ENCODE results near the gene LPCAT2. TPM values are rescaled to one million over a fixed set of nuclear protein-coding genes. Genes with fewer than 3 reads are reported as not detected.
A peak's percentile ranks its signal among the peaks of the same experiment; 100 is the strongest.

The LPCAT2 gene
- total RNA-seq (2014; rRNA removed; shearing (Covaris generic); ENCODE audit: low replicate concordance) = not detected in 2 replicates

GRCh38 chr16:55508941-55509931, at the start of gene LPCAT2:
TSS of gene LPCAT2 (plus strand) at chr16:55509072. CDS start at chr16:55509182, 110 bp downstream.
- Histone ChIP-seq H3K36me3 (peaks cover 11% of the 10 kb centered on the region), H3K9me3 (peaks cover 15% of the 10 kb centered on the region), H3K27me3 (no peaks in the 10 kb centered on the region), H3K4me3 (no peak within 1 kb of the TSS)
- DNase-seq = no peak

- H3K36me3 ChIP-seq = no peaks in the 10 kb centered on the region
- DNase-seq = no peak
- no peaks in the 10 kb centered on the region; the same call in 1 of the 2 replicates for H3K27me3 ChIP-seq
- H3K9me3 ChIP-seq = no peaks in the 10 kb centered on the region
- H3K4me3 ChIP-seq = no peak overlapping the region
These were observed 46.6 kb upstream of the LPCAT2 start for GRCh38 chr16:55462241-55462640.

- no peak for DNase-seq
- H3K36me3 ChIP-seq = no peaks in the 10 kb centered on the region
- no peak overlapping the region for H3K4me3 ChIP-seq
- H3K9me3 ChIP-seq = no peaks in the 10 kb centered on the region
- no peaks in the 10 kb centered on the region; the same call in 1 of the 2 replicates for H3K27me3 ChIP-seq
These were observed 44.5 kb upstream of the LPCAT2 start for GRCh38 chr16:55464375-55464774.

GRCh38 chr16:55465077-55465896, 43.6 kb upstream of the LPCAT2 start:
- Histone ChIP-seq H3K27me3 (no peaks in the 10 kb centered on the region; the same call in 1 of the 2 replicates), H3K9me3 (no peaks in the 10 kb centered on the region), H3K36me3 (no peaks in the 10 kb centered on the region), H3K4me3 (no peak overlapping the region)
- DNase-seq = peak; percentile 76

GRCh38 chr16:55466209-55466608, 42.7 kb upstream of the LPCAT2 start:
- no peak for DNase-seq

GRCh38 chr16:55467898-55468297, 41.0 kb upstream of the LPCAT2 start:
- DNase-seq = no peak
- no peak overlapping the region for H3K4me3 ChIP-seq

More at GRCh38 chr16:55466209-55466608, 42.7 kb upstream of the LPCAT2 start:
- Histone ChIP-seq H3K36me3 (no peaks in the 10 kb centered on the region), H3K27me3 (no peaks in the 10 kb centered on the region; the same call in 1 of the 2 replicates), H3K9me3 (no peaks in the 10 kb centered on the region), H3K4me3 (no peak overlapping the region)

GRCh38 chr16:55468352-55468990, 40.4 kb upstream of the LPCAT2 start:
- H3K27me3 ChIP-seq = no peaks in the 10 kb centered on the region; the same call in 1 of the 2 replicates
- H3K36me3 ChIP-seq = no peaks in the 10 kb centered on the region
- no peaks in the 10 kb centered on the region for H3K9me3 ChIP-seq
- no peak overlapping the region for H3K4me3 ChIP-seq
- DNase-seq = no peak

More at GRCh38 chr16:55467898-55468297, 41.0 kb upstream of the LPCAT2 start:
- H3K9me3 ChIP-seq = no peaks in the 10 kb centered on the region
- H3K36me3 ChIP-seq = no peaks in the 10 kb centered on the region
- no peaks in the 10 kb centered on the region; the same call in 1 of the 2 replicates for H3K27me3 ChIP-seq

- H3K36me3 ChIP-seq = no peaks in the 10 kb centered on the region
- no peaks in the 10 kb centered on the region for H3K27me3 ChIP-seq
- no peak for DNase-seq
- no peaks in the 10 kb centered on the region for H3K9me3 ChIP-seq
- H3K4me3 ChIP-seq = no peak overlapping the region
These were observed 38.9 kb upstream of the LPCAT2 start for GRCh38 chr16:55469821-55470532.

GRCh38 chr16:55470533-55471371, 38.1 kb upstream of the LPCAT2 start:
- H3K9me3 ChIP-seq = no peaks in the 10 kb centered on the region
- H3K27me3 ChIP-seq = no peaks in the 10 kb centered on the region
- no peaks in the 10 kb centered on the region for H3K36me3 ChIP-seq
- peak; percentile 99 for DNase-seq
- H3K4me3 ChIP-seq = no peak overlapping the region

GRCh38 chr16:55471448-55472097, 37.3 kb upstream of the LPCAT2 start:
- H3K36me3 ChIP-seq = no peaks in the 10 kb centered on the region
- no peaks in the 10 kb centered on the region for H3K9me3 ChIP-seq
- no peaks in the 10 kb centered on the region for H3K27me3 ChIP-seq
- DNase-seq = peak; percentile 77
- no peak overlapping the region for H3K4me3 ChIP-seq

GRCh38 chr16:55473587-55473986, 35.3 kb upstream of the LPCAT2 start:
- Histone ChIP-seq H3K9me3 (no peaks in the 10 kb centered on the region), H3K4me3 (no peak overlapping the region), H3K27me3 (no peaks in the 10 kb centered on the region), H3K36me3 (no peaks in the 10 kb centered on the region)
- no peak for DNase-seq

GRCh38 chr16:55474821-55475220, 34.1 kb upstream of the LPCAT2 start:
- Histone ChIP-seq H3K4me3 (no peak overlapping the region), H3K9me3 (no peaks in the 10 kb centered on the region), H3K27me3 (no peaks in the 10 kb centered on the region), H3K36me3 (no peaks in the 10 kb centered on the region)
- DNase-seq = no peak

GRCh38 chr16:55475919-55476318, 33.0 kb upstream of the LPCAT2 start:
- DNase-seq = no peak
- H3K4me3 ChIP-seq = no peak overlapping the region
- H3K9me3 ChIP-seq = no peaks in the 10 kb centered on the region
- no peaks in the 10 kb centered on the region for H3K36me3 ChIP-seq
- H3K27me3 ChIP-seq = no peaks in the 10 kb centered on the region

- H3K4me3 ChIP-seq = no peak overlapping the region
- no peaks in the 10 kb centered on the region for H3K27me3 ChIP-seq
- no peaks in the 10 kb centered on the region for H3K36me3 ChIP-seq
- DNase-seq = peak; percentile 90
- no peaks in the 10 kb centered on the region for H3K9me3 ChIP-seq
These were observed 32.0 kb upstream of the LPCAT2 start for GRCh38 chr16:55476625-55477533.

Measured in MG63 (cell line).